HepG2 (cell line): Measurements from ENCODE around the gene ANKIB1. TPM values are rescaled to one million over a fixed set of nuclear protein-coding genes. Genes with fewer than 3 reads are reported as not detected.
A peak's percentile ranks its signal among the peaks of the same experiment; 100 is the strongest.

Experiments used
- AHDC1 ChIP-seq: sonication (generic); formaldehyde crosslinking; IDR thresholded peaks from 2 replicates; pipeline ENCODE4 v1.5.1; 2020; ENCODE audit warnings: mild to moderate bottlenecking, missing genetic modification reagents, borderline replicate concordance
- ASH2L ChIP-seq: fragments of 300-600, 200-600 bp; sonication (generic); IDR thresholded peaks from 2 replicates; pipeline ENCODE4 v1.7.0; 2017; ENCODE audit warnings: low read depth, mild to moderate bottlenecking, moderate library complexity, mixed read lengths, low read length; ENCODE audit not compliant: insufficient read length
- DPF2 ChIP-seq: sonication (generic); formaldehyde crosslinking; IDR thresholded peaks from 2 replicates; pipeline ENCODE4 v1.4.0; 2020; ENCODE audit warnings: mild to moderate bottlenecking, low read depth, missing genetic modification reagents, borderline replicate concordance
- ETV5 ChIP-seq: IDR thresholded peaks from 2 replicates; pipeline ENCODE4 v1.6.1; 2018; ENCODE audit warnings: missing biosample characterization, missing genetic modification reagents, inconsistent platforms, borderline replicate concordance
- GPN1 ChIP-seq: sonication (generic); formaldehyde crosslinking; IDR thresholded peaks from 2 replicates; pipeline ENCODE4 v1.5.1; 2020; ENCODE audit warnings: missing genetic modification reagents, borderline replicate concordance
- HMGA1 ChIP-seq: sonication (generic); formaldehyde crosslinking; conservative IDR thresholded peaks from 2 replicates; pipeline ENCODE4 v1.4.0; 2020; ENCODE audit warnings: missing genetic modification reagents
- NPAS2 ChIP-seq: sonication (generic); formaldehyde crosslinking; IDR thresholded peaks from 2 replicates; pipeline ENCODE4 v1.8.0; 2022; ENCODE audit warnings: mild to moderate bottlenecking, missing genetic modification reagents, borderline replicate concordance
- PRDM4 ChIP-seq: sonication (generic); formaldehyde crosslinking; IDR thresholded peaks from 2 replicates; pipeline ENCODE4 v1.9.0; 2021; ENCODE audit warnings: missing genetic modification reagents, borderline replicate concordance
- RFXANK ChIP-seq: IDR thresholded peaks from 2 replicates; pipeline ENCODE4 v1.6.1; 2016
- SMC3 ChIP-seq: IDR thresholded peaks from 2 replicates; pipeline ENCODE4 v1.6.1; 2011; ENCODE audit warnings: low read length, improper control_type of control experiment
- TBX3 ChIP-seq: fragments of 450-650 bp; IDR thresholded peaks from 2 replicates; pipeline ENCODE4 v1.6.1; 2017; ENCODE audit warnings: antibody characterized with exemption, mild to moderate bottlenecking, inconsistent platforms, borderline replicate concordance
- ZNF280D ChIP-seq: sonication (generic); formaldehyde crosslinking; IDR thresholded peaks from 2 replicates; pipeline ENCODE4 v1.5.1; 2020; ENCODE audit warnings: mild to moderate bottlenecking, missing genetic modification reagents
- ZNF513 ChIP-seq: sonication (generic); formaldehyde crosslinking; conservative IDR thresholded peaks from 2 replicates; pipeline ENCODE4 v1.5.0; 2020; ENCODE audit warnings: missing genetic modification reagents
- ZNF530 ChIP-seq: sonication (generic); formaldehyde crosslinking; IDR thresholded peaks from 2 replicates; pipeline ENCODE4 v1.5.0; 2020; ENCODE audit warnings: low read depth, mild to moderate bottlenecking, missing genetic modification reagents
- ZNF558 ChIP-seq: sonication (generic); formaldehyde crosslinking; IDR thresholded peaks from 2 replicates; pipeline ENCODE4 v1.9.0; 2022; ENCODE audit warnings: mild to moderate bottlenecking, missing genetic modification reagents, borderline replicate concordance
- polyA plus RNA-seq, 8 experiments: library from polyadenylated mRNA; depleted of rRNA in 3 of 8; stranded (reverse) in 7 of 8; unstranded in 1 of 8; fragments of >200 nt; fragmentation: Illumina TruSeq in 4 of 8; extraction: Trizol in 4 of 8; gene quantifications; 2 replicates each; pipeline versions ENCODE4 v1.2.1 to v1.2.3, GENCODE V29; 2011 to 2016; ENCODE audit warnings: low read depth in 4 of 8, missing spikeins in 1 of 8, mixed read lengths in 1 of 8; ENCODE audit not compliant: insufficient read depth in 1 of 8
- total RNA-seq, 5 experiments: library from RNA; depleted of rRNA; stranded (reverse); fragments of >200 nt; fragmentation: Illumina TruSeq; extraction: Trizol; gene quantifications; 2 replicates each; pipeline ENCODE4 v1.2.3, GENCODE V29; 2016; ENCODE audit warnings: low read depth in 1 of 5

ANKIB1 gene
- total and polyA plus RNA-seq, 2 of the 13 experiments (the other 11 are each of a cell fraction or from before 2014, with no cell fraction given) = 28.7 to 29.6 TPM

- TF ChIP-seq SMC3 (no peak), RFXANK (no peak), TBX3 (peak; percentile 81), ZNF530 (CRISPR knock-in tag) (no peak), HMGA1 (no peak), ZNF280D (CRISPR knock-in tag) (peak; percentile 85; the same call in 1 of the 2 replicates), PRDM4 (CRISPR knock-in tag) (no peak), ZNF558 (CRISPR knock-in tag) (no peak; the same call in 1 of the 2 replicates), ASH2L (peak; percentile 93), AHDC1 (no peak; the same call in 1 of the 2 replicates), DPF2 (no peak), ETV5 (CRISPR knock-in tag) (0 out of 2 replicates have a peak, but pooled peaks have one; percentile 6), ZNF513 (no peak), GPN1 (no peak), NPAS2 (CRISPR knock-in tag) (no peak)
Measured at GRCh38 chr7:92245487-92246359, at the start of gene ANKIB1, which contains the start of gene KRIT1 (continued).
